Glutamatergic neuron (in vitro differentiated cells): ENCODE results near the gene PCDHGA12. TPM values are rescaled to one million over a fixed set of nuclear protein-coding genes. Genes with fewer than 3 reads are reported as not detected.

ENCODE experiments used
- DNase-seq: peaks from one replicate; pipeline ENCODE4 v3.0.0; 2022
- H3K27ac Mint-ChIP-seq: one replicate; pipeline ENCODE4 v1.8.0; 2020; ENCODE audit warnings: mild to moderate bottlenecking, mixed read lengths, inconsistent platforms; ENCODE audit not compliant: unreplicated experiment
- H3K27me3 Mint-ChIP-seq: one replicate; pipeline ENCODE4 v1.8.0; 2020; ENCODE audit warnings: mild to moderate bottlenecking, moderate library complexity, mixed read lengths, inconsistent platforms; ENCODE audit not compliant: unreplicated experiment
- H3K36me3 Mint-ChIP-seq: one replicate; pipeline ENCODE4 v1.8.0; 2020; ENCODE audit warnings: mild to moderate bottlenecking, mixed read lengths, inconsistent platforms; ENCODE audit not compliant: unreplicated experiment
- H3K4me1 Mint-ChIP-seq: one replicate; pipeline ENCODE4 v1.8.0; 2020; ENCODE audit warnings: mild to moderate bottlenecking, low read depth, mixed read lengths, inconsistent platforms; ENCODE audit not compliant: unreplicated experiment
- H3K4me3 Mint-ChIP-seq: one replicate; pipeline ENCODE4 v1.8.0; 2020; ENCODE audit warnings: mild to moderate bottlenecking, mixed read lengths, inconsistent platforms; ENCODE audit not compliant: unreplicated experiment
- H3K9me3 Mint-ChIP-seq: one replicate; pipeline ENCODE4 v1.8.0; 2020; ENCODE audit warnings: mild to moderate bottlenecking, moderate library complexity, mixed read lengths, inconsistent platforms; ENCODE audit not compliant: unreplicated experiment
- total RNA-seq: library from RNA; stranded (reverse); fragmentation: NEBNext Ultra II Directional; extraction: Animal tissue kit (Norgen Biotek cat#: 25700); gene quantifications from one replicate; pipeline ENCODE4 v1.2.1, GENCODE V29; 2021; ENCODE audit not compliant: unreplicated experiment
- TF ChIP-seq, protein P1 (sequence below): fragments of 200-600 bp; sonication (generic); IDR thresholded peaks from one replicate; pipeline ENCODE4 v1.5.0; 2021; ENCODE audit not compliant: partially characterized antibody, unreplicated experiment

The PCDHGA12 gene
- total RNA-seq, 1 donor from 2014 or later, result 6.1 TPM

DNA sequence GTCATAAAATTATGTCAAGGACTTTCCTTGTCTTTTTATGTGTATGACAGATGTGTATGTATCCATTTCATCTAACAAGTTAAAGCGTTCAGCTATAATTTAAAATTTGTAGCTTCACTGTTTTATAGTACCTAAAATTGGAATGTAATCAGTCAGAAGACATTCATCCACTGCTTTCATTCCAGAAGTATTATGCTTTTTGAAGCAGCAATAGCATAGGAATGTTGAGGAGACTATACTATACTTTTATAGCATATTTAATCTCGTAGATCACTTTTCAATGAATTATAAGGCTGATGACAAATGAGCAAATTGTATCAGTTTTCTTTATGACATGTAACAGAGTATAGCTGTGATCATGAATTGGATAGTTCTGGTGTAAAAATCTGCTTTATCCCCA lies 6.9 kb downstream of the PCDHGA12 start:
- Mint-ChIP-seq H3K9me3 (peaks cover 20% of the 10 kb centered on the region), H3K27ac (no peak overlapping the region), H3K4me1 (no peaks in the 10 kb centered on the region), H3K27me3 (peaks cover 4% of the 10 kb centered on the region), H3K36me3 (peaks cover 46% of the 10 kb centered on the region), H3K4me3 (no peak overlapping the region)
- DNase-seq, result no peak
- TF ChIP-seq, protein P1, sequence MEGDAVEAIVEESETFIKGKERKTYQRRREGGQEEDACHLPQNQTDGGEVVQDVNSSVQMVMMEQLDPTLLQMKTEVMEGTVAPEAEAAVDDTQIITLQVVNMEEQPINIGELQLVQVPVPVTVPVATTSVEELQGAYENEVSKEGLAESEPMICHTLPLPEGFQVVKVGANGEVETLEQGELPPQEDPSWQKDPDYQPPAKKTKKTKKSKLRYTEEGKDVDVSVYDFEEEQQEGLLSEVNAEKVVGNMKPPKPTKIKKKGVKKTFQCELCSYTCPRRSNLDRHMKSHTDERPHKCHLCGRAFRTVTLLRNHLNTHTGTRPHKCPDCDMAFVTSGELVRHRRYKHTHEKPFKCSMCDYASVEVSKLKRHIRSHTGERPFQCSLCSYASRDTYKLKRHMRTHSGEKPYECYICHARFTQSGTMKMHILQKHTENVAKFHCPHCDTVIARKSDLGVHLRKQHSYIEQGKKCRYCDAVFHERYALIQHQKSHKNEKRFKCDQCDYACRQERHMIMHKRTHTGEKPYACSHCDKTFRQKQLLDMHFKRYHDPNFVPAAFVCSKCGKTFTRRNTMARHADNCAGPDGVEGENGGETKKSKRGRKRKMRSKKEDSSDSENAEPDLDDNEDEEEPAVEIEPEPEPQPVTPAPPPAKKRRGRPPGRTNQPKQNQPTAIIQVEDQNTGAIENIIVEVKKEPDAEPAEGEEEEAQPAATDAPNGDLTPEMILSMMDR, result no peak

DNA sequence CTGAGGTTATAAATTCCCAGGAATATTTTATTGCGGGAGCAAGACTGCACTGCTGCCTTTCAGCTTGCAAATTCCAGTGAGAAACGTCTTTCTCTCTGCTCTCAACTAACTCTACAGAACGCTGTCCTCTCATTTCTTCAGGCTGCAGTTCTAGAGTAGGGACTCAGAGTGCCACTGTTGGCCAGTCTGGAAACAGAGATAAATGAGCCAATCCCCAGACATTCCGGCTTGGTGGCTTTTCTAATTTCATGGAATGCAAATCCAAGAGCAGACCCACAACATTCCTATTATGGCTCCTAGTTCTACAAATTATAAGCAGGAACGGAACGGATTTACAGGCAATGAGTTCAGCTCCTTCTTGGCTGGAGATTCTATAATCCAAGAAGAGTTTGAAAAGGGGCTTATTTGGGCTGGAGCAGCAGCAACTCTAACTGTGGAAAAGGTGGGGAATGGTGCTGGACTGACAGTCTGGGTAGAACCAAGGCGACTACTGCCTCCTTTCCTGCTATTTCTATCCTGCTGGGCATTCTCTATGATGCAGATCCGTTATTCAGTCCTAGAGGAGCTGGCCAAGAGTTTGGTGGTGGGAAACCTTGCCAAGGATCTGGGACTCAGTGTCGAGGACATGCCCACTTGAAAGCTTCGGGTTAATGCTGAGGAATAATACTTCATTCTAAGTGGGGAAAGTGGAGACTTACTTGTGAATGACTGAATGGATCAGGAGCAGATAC lies 9.3 kb downstream of the PCDHGA12 start:
- H3K27ac Mint-ChIP-seq, result no peak overlapping the region
- peaks cover 39% of the 10 kb centered on the region for H3K36me3 Mint-ChIP-seq
- H3K27me3 Mint-ChIP-seq, result peaks cover 4% of the 10 kb centered on the region
- peaks cover 12% of the 10 kb centered on the region for H3K9me3 Mint-ChIP-seq
- no peak for DNase-seq
- TF ChIP-seq, protein P1, result no peak
- no peaks in the 10 kb centered on the region for H3K4me1 Mint-ChIP-seq
- H3K4me3 Mint-ChIP-seq, result no peak overlapping the region

DNA sequence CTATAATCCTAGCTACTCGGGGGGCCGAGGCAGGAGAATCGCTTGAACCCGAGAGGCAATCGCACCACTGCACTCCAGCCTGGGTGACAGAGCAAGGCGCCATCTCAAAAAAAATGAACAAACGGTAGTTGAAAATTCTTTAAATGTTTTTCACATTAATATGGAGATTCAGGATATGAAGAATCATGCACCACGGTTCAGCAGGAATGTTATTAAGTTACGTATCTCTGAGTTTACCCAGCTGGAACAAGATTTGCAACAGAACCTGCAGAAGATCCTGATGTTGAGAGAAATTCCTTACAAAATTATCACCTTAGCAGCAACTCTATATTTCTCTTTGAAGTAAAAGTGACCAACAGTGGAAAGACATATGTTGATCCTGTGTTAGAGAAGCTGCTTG lies 10.0 kb downstream of the PCDHGA12 start:
- Mint-ChIP-seq H3K27ac (no peak overlapping the region), H3K4me3 (no peak overlapping the region), H3K9me3 (peaks cover 12% of the 10 kb centered on the region), H3K4me1 (no peaks in the 10 kb centered on the region), H3K36me3 (peaks cover 41% of the 10 kb centered on the region), H3K27me3 (peaks cover 4% of the 10 kb centered on the region)
- TF ChIP-seq, protein P1, result no peak
- no peak for DNase-seq

DNA sequence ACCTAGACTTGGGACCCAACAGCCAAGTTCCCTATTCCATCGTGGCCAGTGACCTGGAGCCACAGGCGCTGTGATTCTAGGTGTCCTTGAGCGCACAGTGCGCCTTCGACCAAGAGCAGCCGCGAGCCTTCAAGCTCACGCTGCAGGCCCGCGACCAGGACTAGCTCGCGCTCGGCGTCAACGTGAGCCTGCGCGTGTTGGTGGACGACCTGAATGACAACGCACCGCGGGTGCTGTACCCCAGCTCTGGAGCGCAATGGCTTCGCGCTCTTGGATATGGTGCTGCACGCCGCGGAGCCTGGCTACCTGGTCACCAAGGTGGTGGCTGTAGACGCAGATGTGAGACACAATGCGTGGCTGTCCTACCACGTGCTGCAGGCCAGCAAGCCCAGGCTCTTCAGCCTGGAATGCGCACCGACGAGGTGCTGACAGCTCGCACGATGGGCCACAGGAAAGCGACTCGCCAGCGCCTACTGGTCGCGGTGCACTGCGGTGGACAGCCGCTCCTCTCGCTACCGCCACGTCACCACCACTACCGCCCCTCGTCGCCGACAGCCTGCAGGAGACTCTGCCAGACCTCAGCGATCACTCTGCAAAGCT lies 11.4 kb downstream of the PCDHGA12 start:
- Mint-ChIP-seq H3K4me1 (no peaks in the 10 kb centered on the region), H3K27ac (no peak overlapping the region), H3K36me3 (peaks cover 41% of the 10 kb centered on the region), H3K9me3 (peaks cover 14% of the 10 kb centered on the region), H3K4me3 (no peak overlapping the region), H3K27me3 (peaks cover 4% of the 10 kb centered on the region)
- DNase-seq, result no peak
- TF ChIP-seq, protein P1, result no peak

DNA sequence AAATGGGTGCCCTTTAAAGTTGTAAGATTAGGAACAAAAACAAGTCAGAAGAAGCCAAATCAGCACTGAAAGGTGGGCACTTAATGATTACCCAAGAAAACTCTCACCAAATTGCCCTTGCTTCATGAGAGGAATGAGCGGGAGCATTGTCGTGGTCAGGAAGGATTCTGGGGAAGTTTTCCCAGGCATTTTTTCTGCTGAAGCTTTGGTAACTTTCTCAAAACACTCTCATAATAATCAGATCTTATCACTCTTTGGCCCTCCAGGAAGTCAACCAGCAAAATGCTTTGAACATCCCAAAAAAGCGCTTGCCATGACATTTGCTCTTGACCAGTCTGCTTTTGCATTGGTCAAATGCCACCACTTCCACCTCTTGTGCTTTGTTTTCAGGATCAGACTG lies 35.0 kb downstream of the PCDHGA12 start:
- TF ChIP-seq, protein P1, result no peak

More for the DNA sequence above, 35.0 kb downstream of the PCDHGA12 start:
- H3K27me3 Mint-ChIP-seq, result no peaks in the 10 kb centered on the region
- H3K9me3 Mint-ChIP-seq, result no peaks in the 10 kb centered on the region
- H3K27ac Mint-ChIP-seq, result no peak overlapping the region
- no peak for DNase-seq
- H3K36me3 Mint-ChIP-seq, result no peaks in the 10 kb centered on the region
- H3K4me3 Mint-ChIP-seq, result no peak overlapping the region
- no peaks in the 10 kb centered on the region for H3K4me1 Mint-ChIP-seq
